GM12878 (cell line): ENCODE data around the gene THAP11. TPM values are rescaled to one million over a fixed set of nuclear protein-coding genes. Genes with fewer than 3 reads are reported as not detected.

Experiments used
- ATAC-seq: fragments of 200-7000 bp; cut with Tn5 transposase; 3 replicates; pipeline ENCODE4 v1.9.1; 2020; ENCODE audit warnings: mild to moderate bottlenecking, moderate library complexity
- BruUV-seq: library from RNA; stranded (reverse); fragments of 400-500 nt; replicated peaks from 2 replicates; lab custom pipeline; 2021; lab: Mats Ljungman, UMichigan
- CTCF ChIA-PET: fragments of 300-600 bp; sonication (Branson Sonifier 250); formaldehyde crosslinking; extraction: SDS; loops from one replicate; lab custom pipeline; 2021; ENCODE audit warnings: inconsistent platforms; lab: Yijun Ruan, JAX
- POLR2A ChIA-PET: fragments of 350-600 bp; formaldehyde crosslinking; extraction: SDS; loops from one replicate; lab custom pipeline; 2021; ENCODE audit warnings: inconsistent platforms; lab: Charles Lee
- RAD21 ChIA-PET: fragments of 300-600 bp; sonication (Branson Sonifier 250); formaldehyde crosslinking; loops from one replicate; lab custom pipeline; 2023; ENCODE audit warnings: antibody characterized with exemption; ENCODE audit not compliant: unreplicated experiment; lab: Charles Lee
- SMC1A ChIA-PET: fragments of 300-600 bp; sonication (Branson Sonifier 250); formaldehyde crosslinking; loops from one replicate; lab custom pipeline; 2023; ENCODE audit not compliant: unreplicated experiment, uncharacterized antibody; lab: Charles Lee
- DNase-seq: peaks from one replicate; pipeline ENCODE4 v3.0.0-alpha.2; 2011; ENCODE audit warnings: low read depth, low spot score
- FAIRE-seq: peaks from 3 replicates; lab custom pipeline; 2011; peaks lifted over from hg19 to GRCh38; lab: Jason Lieb, UNC
- H2AFZ ChIP-seq: 2 replicates; pipeline ENCODE4 v1.6.0; 2011; ENCODE audit warnings: low read depth, low read length, control low read depth; ENCODE audit not compliant: control insufficient read depth
- H3K27ac ChIP-seq: 2 replicates; pipeline ENCODE4 v1.5.1; 2011; ENCODE audit warnings: control low read depth; ENCODE audit not compliant: control insufficient read depth, insufficient read depth
- H3K27me3 ChIP-seq, 2 experiments: replicated peaks in 1 of 2; 2 replicates each; pipeline versions ENCODE4 v1.6.0 to v1.6.1; 2011; ENCODE audit warnings: low read length in 1 of 2; ENCODE audit not compliant: control insufficient read depth in 2 of 2, insufficient read depth in 2 of 2
- H3K36me3 ChIP-seq, 2 experiments: 2 replicates each; pipeline ENCODE4 v1.5.1; 2011; ENCODE audit warnings: low read length in 1 of 2; ENCODE audit not compliant: control insufficient read depth in 2 of 2, insufficient read depth in 2 of 2
- H3K4me1 ChIP-seq: 2 replicates; pipeline ENCODE4 v1.6.1; 2011; ENCODE audit warnings: mild to moderate bottlenecking, low read length, moderate library complexity, mixed read lengths; ENCODE audit not compliant: control insufficient read depth, insufficient read depth
- H3K4me2 ChIP-seq: 2 replicates; pipeline ENCODE4 v1.6.0; 2011; ENCODE audit warnings: control low read depth; ENCODE audit not compliant: control insufficient read depth, insufficient read depth
- H3K4me3 ChIP-seq: fragments of 200-600 bp; sonication (generic); 2 replicates; pipeline ENCODE4 v1.5.1; 2016
- H3K79me2 ChIP-seq: 2 replicates; pipeline ENCODE4 v1.6.0; 2011; ENCODE audit warnings: low read length; ENCODE audit not compliant: control insufficient read depth, insufficient read depth
- H3K9ac ChIP-seq: 2 replicates; pipeline ENCODE4 v1.8.0; 2011; ENCODE audit warnings: low read length, control low read depth, mixed read lengths; ENCODE audit not compliant: control insufficient read depth, insufficient read depth
- H3K9me3 ChIP-seq: replicated peaks from 3 replicates; pipeline ENCODE4 v1.5.1; 2011; ENCODE audit warnings: mild to moderate bottlenecking, low read length; ENCODE audit not compliant: control insufficient read depth, insufficient read depth
- H4K20me1 ChIP-seq: 2 replicates; pipeline ENCODE4 v1.6.0; 2011; ENCODE audit not compliant: control insufficient read depth, insufficient read depth
- CEBPB ChIP-seq, 2 experiments: fragments of 150-350 bp in 1 of 2; IDR thresholded peaks; 2 replicates each; pipeline ENCODE4 v1.6.1; 2012 to 2014; ENCODE audit warnings: low read depth in 2 of 2, low read length in 2 of 2, borderline replicate concordance in 1 of 2, inconsistent platforms in 1 of 2
- EGR1 ChIP-seq, 2 experiments: IDR thresholded peaks; 1 replicate in 1 of 2; 2 replicates in 1 of 2; pipeline ENCODE4 v1.6.1; 2011 to 2012; ENCODE audit warnings: low read depth in 2 of 2, low read length in 2 of 2, borderline replicate concordance in 1 of 2, mild to moderate bottlenecking in 1 of 2, moderate library complexity in 1 of 2
- ETV6 ChIP-seq, 2 experiments: fragments of 450-650 bp in 1 of 2; IDR thresholded peaks in 1 of 2; conservative IDR thresholded peaks in 1 of 2; 2 replicates each; pipeline ENCODE4 v1.6.1; 2014; ENCODE audit warnings: antibody characterized with exemption in 1 of 2, borderline replicate concordance in 1 of 2, low read depth in 1 of 2, mild to moderate bottlenecking in 1 of 2, moderate library complexity in 1 of 2
- LARP7 ChIP-seq: fragments of 450-650 bp; IDR thresholded peaks from 2 replicates; pipeline ENCODE4 v1.6.1; 2017; ENCODE audit warnings: mild to moderate bottlenecking
- PML ChIP-seq: IDR thresholded peaks from 2 replicates; pipeline ENCODE4 v1.6.1; 2012; ENCODE audit warnings: low read length, inconsistent platforms
- RBBP5 ChIP-seq: fragments of 200-600 bp; sonication (generic); conservative IDR thresholded peaks from 2 replicates; pipeline ENCODE4 v1.6.1; 2016
- RELB ChIP-seq: fragments of 450-650 bp; IDR thresholded peaks from 2 replicates; pipeline ENCODE4 v1.6.1; 2017; ENCODE audit warnings: low read depth, mild to moderate bottlenecking, moderate library complexity
- SIX5 ChIP-seq: IDR thresholded peaks from 2 replicates; pipeline ENCODE4 v1.6.1; 2011; ENCODE audit warnings: mild to moderate bottlenecking, low read depth, low read length, moderate library complexity; ENCODE audit not compliant: severe bottlenecking
- TBL1XR1 ChIP-seq: IDR thresholded peaks from 2 replicates; pipeline ENCODE4 v1.6.1; 2012; ENCODE audit warnings: low read depth, low read length, improper control_type of control experiment
- ZNF207 ChIP-seq: fragments of 450-650 bp; IDR thresholded peaks from 2 replicates; pipeline ENCODE4 v1.6.1; 2014; ENCODE audit warnings: antibody characterized with exemption, mild to moderate bottlenecking, borderline replicate concordance
- WGBS: methylation state at CpG from one replicate; pipeline ENCODE4 v1.1.6; 2016; ENCODE audit warnings: low lambda C conversion rate; ENCODE audit not compliant: insufficient replicate concordance, insufficient coverage; ENCODE audit errors: missing lambda C conversion rate; 5-methylcytosine and 5-hydroxymethylcytosine counted together
- in situ Hi-C: fragments of 300-500 bp; cut with MboI; formaldehyde crosslinking; loops from 9 replicates; pipeline ENCODE4 v1.14.3; 2018; ENCODE audit warnings: mixed read lengths
- intact Hi-C: fragments of 100-400 bp; cut with micrococcal nuclease; formaldehyde crosslinking; loops from one replicate; pipeline ENCODE4 v1.14.2; 2022; ENCODE audit not compliant: unreplicated experiment
- polyA plus RNA-seq, 11 experiments: library from polyadenylated mRNA; depleted of rRNA in 4 of 11; unstranded in 6 of 11; stranded (reverse) in 5 of 11; fragments of >200 nt; fragmentation: Nextera tagmentation in 4 of 11; fragmentation: Illumina TruSeq in 1 of 11; extraction: Ambion mirVana in 4 of 11; extraction: Trizol in 1 of 11; gene quantifications; 1 replicate in 1 of 11; 2 replicates in 10 of 11; pipeline versions ENCODE4 v1.2.1 to v1.2.3, GENCODE V29; 2011 to 2016; ENCODE audit warnings: inconsistent platforms in 2 of 11, missing spikeins in 2 of 11, low read depth in 1 of 11
- total RNA-seq, 4 experiments: library from RNA; depleted of rRNA in 3 of 4; stranded (reverse); fragments of >200 nt in 3 of 4; fragmentation: Illumina TruSeq in 1 of 4; extraction: Trizol in 1 of 4; gene quantifications; 2 replicates each; pipeline versions ENCODE4 v1.2.1 to v1.2.3, GENCODE V29; 2013 to 2021
- TF ChIP-seq, protein P1 (sequence below): fragments of 450-650 bp; IDR thresholded peaks from 2 replicates; pipeline ENCODE4 v1.6.1; 2017; ENCODE audit warnings: mild to moderate bottlenecking, moderate library complexity
- TF ChIP-seq, protein P2 (sequence below): fragments of 450-650 bp; IDR thresholded peaks from 2 replicates; pipeline ENCODE4 v1.6.1; 2016; ENCODE audit warnings: mild to moderate bottlenecking
- TF ChIP-seq, protein P3 (sequence below): IDR thresholded peaks from 2 replicates; pipeline ENCODE4 v1.6.1; 2011; ENCODE audit warnings: borderline replicate concordance, low read depth, mild to moderate bottlenecking, moderate library complexity, low read length; ENCODE audit not compliant: insufficient read depth, poor library complexity, severe bottlenecking

Gene THAP11
- total and polyA plus RNA-seq, 10 of the 15 experiments (the other 5 are each of a cell fraction or from before 2014, with no cell fraction given), result 2.5 to 36.7 (median 21.4) TPM

GRCh38 chr16:67814567-67814966 lies 27.6 kb upstream of the THAP11 start (continued):
- no peak for TF ChIP-seq RELB
- TF ChIP-seq LARP7, result no peak
- TF ChIP-seq RBBP5, result no peak
- TF ChIP-seq SIX5, result no peak
- TF ChIP-seq EGR1 (IDR thresholded peaks at IDR 0.05; ENCODE audit: borderline replicate concordance in 1 of 2, low read depth in 2 of 2, low read length in 2 of 2), result no peak

- Histone ChIP-seq H3K9ac (no peak overlapping the region), H3K27ac (no peak overlapping the region), H3K79me2 (no peaks in the 10 kb centered on the region), H3K4me3 (no peak overlapping the region), H4K20me1 (no peaks in the 10 kb centered on the region; the same call in 1 of the 2 replicates), H2AFZ (no peak overlapping the region), H3K4me1 (no peaks in the 10 kb centered on the region), H3K36me3 (no peaks in the 10 kb centered on the region), H3K9me3 (no peaks in the 10 kb centered on the region), H3K4me2 (no peak overlapping the region), H3K27me3 (no peaks in the 10 kb centered on the region)
- BruUV-seq, result no TSS peak
- RAD21 ChIA-PET, result interaction anchor here (1.1 kb wide), 1 partner anchor 25 kb away, joined by 3 read pairs; no protein-coding TSS in a partner anchor
- CTCF ChIA-PET, result interaction anchor here (0.5 to 0.8 kb wide), 2 partner anchors 11 to 141 kb away, joined by 3 read pairs; no protein-coding TSS in a partner anchor
- 53% methylated on average over 11 of the region's 11 CpGs for WGBS
- POLR2A ChIA-PET, result no interaction called here
- FAIRE-seq, result no peak
- ATAC-seq, result no peak
- SMC1A ChIA-PET, result no interaction called here
- in situ Hi-C loops, result no loop called here
- intact Hi-C loops, result no loop called here
- no peak for DNase-seq
- TF ChIP-seq, protein P1, sequence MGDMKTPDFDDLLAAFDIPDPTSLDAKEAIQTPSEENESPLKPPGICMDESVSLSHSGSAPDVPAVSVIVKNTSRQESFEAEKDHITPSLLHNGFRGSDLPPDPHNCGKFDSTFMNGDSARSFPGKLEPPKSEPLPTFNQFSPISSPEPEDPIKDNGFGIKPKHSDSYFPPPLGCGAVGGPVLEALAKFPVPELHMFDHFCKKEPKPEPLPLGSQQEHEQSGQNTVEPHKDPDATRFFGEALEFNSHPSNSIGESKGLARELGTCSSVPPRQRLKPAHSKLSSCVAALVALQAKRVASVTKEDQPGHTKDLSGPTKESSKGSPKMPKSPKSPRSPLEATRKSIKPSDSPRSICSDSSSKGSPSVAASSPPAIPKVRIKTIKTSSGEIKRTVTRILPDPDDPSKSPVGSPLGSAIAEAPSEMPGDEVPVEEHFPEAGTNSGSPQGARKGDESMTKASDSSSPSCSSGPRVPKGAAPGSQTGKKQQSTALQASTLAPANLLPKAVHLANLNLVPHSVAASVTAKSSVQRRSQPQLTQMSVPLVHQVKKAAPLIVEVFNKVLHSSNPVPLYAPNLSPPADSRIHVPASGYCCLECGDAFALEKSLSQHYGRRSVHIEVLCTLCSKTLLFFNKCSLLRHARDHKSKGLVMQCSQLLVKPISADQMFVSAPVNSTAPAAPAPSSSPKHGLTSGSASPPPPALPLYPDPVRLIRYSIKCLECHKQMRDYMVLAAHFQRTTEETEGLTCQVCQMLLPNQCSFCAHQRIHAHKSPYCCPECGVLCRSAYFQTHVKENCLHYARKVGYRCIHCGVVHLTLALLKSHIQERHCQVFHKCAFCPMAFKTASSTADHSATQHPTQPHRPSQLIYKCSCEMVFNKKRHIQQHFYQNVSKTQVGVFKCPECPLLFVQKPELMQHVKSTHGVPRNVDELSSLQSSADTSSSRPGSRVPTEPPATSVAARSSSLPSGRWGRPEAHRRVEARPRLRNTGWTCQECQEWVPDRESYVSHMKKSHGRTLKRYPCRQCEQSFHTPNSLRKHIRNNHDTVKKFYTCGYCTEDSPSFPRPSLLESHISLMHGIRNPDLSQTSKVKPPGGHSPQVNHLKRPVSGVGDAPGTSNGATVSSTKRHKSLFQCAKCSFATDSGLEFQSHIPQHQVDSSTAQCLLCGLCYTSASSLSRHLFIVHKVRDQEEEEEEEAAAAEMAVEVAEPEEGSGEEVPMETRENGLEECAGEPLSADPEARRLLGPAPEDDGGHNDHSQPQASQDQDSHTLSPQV, result no peak
- TF ChIP-seq ETV6 (conservative IDR thresholded peaks at IDR 0.05 in 1 of 2, IDR thresholded peaks at IDR 0.05 in 1 of 2; ENCODE audit: borderline replicate concordance in 1 of 2, low read depth in 1 of 2) (no peak), CEBPB (IDR thresholded peaks at IDR 0.05; ENCODE audit: borderline replicate concordance in 1 of 2, low read depth in 2 of 2, low read length in 2 of 2) (no peak), ZNF207 (no peak), TBL1XR1 (no peak), PML (no peak)
- TF ChIP-seq, protein P2, sequence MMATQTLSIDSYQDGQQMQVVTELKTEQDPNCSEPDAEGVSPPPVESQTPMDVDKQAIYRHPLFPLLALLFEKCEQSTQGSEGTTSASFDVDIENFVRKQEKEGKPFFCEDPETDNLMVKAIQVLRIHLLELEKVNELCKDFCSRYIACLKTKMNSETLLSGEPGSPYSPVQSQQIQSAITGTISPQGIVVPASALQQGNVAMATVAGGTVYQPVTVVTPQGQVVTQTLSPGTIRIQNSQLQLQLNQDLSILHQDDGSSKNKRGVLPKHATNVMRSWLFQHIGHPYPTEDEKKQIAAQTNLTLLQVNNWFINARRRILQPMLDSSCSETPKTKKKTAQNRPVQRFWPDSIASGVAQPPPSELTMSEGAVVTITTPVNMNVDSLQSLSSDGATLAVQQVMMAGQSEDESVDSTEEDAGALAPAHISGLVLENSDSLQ, result no peak
- TF ChIP-seq, protein P3, sequence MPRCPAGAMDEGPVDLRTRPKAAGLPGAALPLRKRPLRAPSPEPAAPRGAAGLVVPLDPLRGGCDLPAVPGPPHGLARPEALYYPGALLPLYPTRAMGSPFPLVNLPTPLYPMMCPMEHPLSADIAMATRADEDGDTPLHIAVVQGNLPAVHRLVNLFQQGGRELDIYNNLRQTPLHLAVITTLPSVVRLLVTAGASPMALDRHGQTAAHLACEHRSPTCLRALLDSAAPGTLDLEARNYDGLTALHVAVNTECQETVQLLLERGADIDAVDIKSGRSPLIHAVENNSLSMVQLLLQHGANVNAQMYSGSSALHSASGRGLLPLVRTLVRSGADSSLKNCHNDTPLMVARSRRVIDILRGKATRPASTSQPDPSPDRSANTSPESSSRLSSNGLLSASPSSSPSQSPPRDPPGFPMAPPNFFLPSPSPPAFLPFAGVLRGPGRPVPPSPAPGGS, result no peak
Measured at GRCh38 chr16:67820608-67821259, 21.4 kb upstream of the THAP11 start.
